OCI-M2 (cell line): Measurements from ENCODE around the gene ARPC4.
A peak's percentile ranks its signal among the peaks of the same experiment; 100 is the strongest.
"Not testable (repeated sequence)": the region's sequence is repeated elsewhere in the genome, so short reads cannot be mapped to it uniquely, and the experiment has no call there.

Experiments
- DNase-seq: peaks from one replicate; lab custom pipeline; 2025; ENCODE audit not compliant: unreplicated experiment; lab: John Stamatoyannopoulos, UW

Gene ARPC4

DNA sequence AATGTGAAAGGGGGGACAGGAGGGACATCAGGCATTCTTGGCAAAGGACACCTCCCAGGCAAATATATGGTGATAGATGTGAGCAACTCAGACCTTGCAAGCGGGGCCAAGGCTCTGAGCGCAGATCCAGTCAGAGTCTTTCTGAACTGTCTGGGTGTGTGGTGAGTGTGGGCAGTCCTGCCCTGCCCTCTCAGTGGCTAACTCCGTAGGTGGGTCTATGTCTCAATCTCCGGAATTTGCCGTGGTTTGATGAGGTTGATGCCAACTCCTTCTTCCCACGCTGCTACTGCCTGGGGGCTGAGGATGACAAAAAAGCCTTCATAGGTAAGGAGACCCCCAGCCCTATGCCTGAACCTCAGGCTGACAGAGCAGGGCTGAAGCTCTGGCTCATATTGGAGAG lies 24.6 kb downstream of the ARPC4 start:
- no peak for DNase-seq

DNA sequence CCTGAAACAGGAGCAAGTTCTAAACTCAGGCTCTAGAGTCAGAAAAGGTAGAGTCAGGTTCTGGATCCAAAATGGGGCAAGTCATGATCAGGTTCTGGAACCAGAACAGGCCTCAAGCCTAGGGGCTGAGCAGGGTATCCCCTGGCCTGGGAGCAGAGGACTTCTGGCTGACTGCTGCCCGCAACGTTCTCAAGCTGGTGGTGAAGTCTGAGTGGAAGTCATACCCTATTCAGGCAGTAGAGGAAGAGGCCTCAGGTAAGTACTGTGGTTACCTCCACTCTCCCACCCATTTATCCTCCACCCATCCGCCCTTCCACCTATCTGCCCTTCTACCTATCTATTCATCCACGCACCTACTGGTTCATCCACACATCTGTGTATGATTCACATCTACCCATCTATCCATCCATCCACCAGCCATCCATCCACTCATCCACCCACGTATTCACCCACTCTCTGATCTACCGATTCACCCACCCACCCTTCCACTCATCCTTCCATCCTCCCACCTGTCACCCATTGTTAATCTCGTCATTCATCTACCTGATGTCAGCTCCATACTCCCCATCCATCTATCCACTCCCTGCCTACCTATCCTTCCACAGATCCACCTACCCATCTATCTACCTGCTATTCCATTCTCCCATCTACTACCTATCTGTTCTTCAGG lies 25.9 kb downstream of the ARPC4 start:
- no peak for DNase-seq

DNA sequence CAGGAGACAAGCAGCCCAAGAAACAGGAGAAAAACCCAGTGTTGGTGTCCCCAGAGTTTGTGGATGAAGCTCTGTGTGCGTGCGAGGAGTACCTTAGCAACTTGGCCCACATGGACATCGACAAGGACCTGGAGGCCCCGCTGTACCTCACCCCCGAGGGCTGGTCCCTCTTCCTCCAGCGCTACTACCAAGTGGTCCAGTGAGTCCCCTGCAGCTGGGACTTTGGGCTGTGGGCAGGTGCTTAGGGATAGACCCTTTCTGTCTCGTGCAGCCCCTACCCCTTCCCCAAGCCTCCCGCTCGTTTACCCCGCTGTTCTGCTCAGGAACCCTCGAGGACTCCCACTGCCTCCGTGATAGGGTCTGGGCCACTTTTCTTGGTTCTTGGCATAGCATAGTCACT lies 27.7 kb downstream of the ARPC4 start:
- DNase-seq: no peak

DNA sequence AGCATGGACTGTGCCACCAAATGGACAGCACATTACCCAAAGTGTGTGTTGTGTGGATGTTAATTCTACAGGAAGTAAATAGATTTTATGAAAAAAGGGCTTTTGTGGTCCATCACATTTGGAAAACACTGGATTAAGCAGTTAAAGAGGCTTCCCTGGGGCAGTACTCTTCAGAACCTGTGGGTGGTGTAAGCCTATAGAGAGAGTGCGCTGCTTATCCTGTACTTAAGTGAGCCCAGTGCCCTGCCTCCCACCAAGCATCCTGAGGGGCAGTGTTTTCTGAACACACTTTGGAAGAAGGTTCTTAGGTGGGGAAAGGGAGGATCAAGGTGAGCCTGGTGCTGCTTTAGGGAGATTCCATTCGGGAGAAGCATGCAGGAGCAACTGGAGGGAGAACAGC lies 28.1 kb downstream of the ARPC4 start:
- DNase-seq: no peak

DNA sequence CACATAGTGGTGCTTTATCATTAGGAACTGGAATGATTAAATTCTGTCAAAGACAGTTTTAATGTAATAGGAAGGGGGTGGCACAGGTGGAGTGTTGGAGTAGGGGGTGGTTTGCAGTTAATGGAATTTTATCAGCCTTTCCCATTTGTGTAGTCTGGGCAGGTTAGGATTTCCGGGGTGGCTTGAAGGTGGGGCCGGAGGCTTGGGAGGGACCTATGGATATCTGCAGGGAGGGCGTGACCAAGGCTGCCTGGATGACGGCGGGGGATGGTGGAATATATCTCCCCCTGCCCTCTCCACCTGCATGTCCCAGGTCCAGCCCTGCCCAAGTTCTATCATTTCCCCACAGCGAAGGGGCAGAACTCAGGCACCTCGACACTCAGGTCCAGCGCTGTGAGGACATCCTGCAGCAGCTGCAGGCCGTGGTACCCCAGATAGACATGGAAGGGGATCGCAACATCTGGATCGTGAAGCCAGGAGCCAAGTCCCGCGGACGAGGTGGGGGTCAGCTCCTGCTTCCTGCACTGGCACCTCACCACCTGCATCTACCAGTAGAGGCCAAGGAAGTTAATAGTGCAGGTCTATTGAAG lies 32.7 kb downstream of the ARPC4 start:
- no peak for DNase-seq

DNA sequence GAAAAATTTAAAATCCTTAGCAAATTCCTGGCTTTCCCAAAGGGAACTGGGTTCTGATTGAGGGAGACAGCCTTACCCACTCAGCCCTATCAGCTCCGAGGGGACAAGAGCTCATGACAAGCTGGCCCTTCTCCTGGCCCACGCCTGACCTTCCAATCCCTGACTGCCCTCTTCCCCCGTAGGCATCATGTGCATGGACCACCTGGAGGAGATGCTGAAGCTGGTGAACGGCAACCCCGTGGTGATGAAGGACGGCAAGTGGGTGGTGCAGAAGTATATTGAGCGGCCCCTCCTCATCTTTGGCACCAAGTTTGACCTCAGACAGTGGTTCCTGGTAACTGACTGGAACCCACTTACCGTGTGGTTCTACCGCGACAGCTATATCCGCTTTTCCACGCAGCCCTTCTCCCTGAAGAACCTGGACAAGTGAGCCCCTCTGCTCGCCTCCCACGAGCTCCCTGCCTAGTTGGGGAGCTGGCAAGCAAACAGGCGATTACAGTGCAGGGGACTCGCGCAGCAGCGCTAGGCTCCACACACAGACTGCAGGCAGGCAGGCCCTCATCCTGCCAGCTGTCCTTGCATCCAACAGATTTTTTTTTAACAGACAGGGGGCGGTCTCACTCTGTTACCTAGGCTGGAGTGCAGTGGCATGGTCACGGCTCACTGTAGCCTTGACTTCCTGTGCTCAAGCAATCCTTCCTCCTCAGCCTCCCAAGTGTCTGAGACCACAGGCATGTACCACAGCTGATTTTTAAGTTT lies 34.1 kb downstream of the ARPC4 start:
- DNase-seq: no peak

DNA sequence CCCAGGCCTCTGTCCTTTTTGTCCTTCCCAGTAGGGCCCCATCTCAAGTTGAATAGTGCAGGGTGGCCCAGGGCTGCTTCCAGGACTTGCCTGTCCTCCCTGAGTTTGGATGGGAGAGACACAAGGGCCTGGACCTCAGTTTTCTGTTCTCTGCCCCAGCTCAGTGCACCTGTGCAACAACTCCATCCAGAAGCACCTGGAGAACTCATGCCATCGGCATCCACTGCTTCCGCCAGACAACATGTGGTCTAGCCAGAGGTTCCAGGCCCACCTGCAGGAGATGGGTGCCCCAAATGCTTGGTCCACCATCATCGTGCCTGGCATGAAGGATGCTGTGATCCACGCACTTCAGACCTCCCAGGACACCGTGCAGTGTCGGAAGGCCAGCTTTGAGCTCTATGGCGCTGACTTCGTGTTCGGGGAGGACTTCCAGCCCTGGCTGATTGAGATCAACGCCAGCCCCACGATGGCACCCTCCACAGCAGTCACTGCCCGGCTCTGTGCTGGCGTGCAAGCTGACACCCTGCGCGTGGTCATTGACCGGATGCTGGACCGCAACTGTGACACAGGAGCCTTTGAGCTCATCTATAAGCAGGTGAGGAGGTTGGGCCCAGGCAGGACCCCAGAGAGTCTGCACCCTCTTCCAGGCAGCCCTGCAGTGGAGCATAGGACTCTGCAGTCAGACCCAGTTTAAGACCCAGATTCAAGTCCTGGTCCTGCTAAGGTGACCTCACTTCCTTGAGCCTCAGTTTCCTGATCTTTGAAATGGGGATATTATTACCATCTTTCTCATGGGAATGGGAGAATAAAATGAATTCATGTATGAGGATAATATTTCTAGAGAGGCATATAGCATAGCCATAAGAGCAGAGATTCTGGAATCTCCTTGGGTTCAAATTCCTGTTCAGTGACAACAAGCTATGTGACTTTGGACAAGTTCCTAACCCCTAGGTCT lies 36.2 kb downstream of the ARPC4 start:
- DNase-seq: no peak

DNA sequence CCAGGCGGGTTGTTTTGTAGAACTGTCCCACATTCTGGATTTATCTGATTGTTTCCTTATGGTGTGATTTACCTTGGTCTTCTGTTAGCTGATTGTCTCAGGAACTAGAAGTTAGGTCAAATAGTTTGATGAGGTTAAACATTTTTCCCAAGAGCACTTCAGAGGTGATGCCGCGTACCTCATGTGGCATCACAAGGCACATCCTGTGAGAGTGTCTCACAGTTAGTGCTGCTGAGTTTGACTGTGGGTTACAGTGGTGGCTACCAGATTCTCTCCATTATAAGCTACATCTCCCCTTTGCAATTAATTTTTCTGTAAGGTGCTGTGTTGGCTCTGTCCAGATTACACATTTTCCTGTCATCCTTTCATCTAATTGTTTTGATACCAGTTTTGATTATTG lies 38.4 kb downstream of the ARPC4 start:
- DNase-seq: no peak

DNA sequence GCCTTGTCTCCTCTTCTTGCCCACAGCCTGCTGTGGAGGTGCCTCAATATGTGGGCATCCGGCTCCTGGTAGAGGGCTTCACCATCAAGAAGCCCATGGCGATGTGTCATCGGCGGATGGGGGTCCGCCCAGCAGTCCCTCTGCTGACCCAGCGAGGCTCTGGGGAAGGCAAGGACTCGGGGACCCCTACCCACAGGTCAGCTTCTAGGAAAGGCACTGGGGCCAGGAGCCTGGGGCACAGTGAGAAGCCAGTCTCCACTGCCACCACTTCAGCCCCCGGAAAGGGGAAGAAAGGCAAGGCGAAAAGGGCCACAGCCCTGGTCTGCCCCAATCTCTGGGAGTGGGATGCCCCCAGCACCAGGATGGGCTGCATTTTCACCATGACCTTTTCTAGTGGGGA lies 40.2 kb downstream of the ARPC4 start:
- DNase-seq: no peak

DNA sequence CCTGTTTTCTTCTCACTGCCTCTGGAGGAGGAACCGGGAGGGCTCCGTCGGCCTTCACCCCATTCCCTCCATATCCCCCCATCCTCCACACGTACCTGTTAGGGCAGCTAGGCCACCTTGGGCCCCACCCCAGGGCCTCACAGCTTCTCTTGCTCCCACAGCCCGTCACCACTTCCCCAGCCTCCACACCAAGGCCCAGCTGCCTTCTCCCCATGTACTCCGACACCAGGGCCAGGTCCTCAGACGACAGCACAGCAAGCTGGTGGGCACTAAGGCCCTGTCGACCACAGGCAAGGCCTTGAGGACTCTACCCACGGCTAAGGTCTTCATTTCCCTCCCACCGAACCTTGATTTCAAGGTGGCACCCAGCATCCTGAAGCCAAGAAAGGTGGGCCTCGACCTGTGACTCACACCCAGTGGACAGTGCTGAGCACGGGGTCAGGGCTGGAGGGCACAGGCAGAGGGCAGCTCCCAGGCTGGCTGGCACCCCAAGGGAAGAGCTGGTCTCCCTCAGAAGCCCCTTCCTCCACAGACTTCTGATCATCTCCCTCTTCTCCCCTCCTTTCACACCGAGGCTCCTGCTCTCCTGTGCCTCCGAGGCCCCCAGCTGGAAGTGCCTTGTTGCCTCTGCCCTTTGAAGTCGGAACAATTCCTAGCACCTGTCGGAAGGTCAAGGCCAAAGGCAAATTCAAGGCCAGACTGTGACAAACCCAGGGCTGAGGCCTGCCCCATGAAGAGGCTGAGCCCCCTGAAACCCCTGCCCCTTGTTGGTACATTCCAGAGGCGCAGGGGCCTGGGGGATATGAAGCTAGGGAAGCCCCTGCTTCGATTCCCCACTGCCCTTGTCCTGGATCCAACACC lies 41.9 kb downstream of the ARPC4 start:
- DNase-seq: no peak

DNA sequence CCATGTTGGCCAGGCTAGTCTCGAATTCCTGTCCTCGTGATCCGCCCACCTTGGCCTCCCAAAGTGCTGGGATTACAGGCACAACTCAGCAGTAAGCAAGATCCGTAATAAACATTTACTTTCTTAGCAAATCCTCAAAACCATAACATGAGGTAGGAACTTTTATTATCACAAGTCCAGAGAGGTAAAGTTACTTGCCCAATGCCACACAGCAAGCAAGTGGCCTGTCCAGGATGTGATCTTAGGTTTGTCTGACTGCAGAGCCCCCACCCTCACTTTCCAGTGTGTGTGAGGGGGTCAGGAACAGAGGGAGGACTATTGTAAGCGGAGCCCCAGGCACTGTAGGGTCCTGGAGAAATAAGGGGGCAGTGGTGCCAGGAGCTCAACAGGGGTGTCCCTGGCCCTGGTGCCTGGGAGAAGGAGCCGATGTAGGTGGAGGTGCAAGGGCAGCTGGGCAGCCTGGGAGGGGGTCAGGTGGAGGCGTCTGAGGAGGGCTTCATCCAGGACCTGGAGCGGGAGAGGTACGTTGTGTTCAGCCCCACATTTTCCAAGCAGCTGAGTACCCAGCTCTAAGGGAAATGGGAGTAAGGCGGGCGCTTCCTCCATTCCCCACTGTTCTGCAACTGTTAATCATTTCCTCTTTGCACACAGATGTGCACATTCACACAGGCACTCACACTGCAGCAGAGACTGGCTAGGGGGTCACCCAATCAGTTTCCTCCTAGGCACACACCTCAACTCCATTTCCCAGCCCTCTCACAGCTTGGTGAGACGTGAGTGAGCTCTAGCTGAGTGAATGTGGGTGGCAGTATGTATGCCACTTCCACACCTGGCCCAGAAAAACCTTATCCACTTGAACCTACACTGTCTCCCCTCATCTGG lies 45.1 kb downstream of the ARPC4 start:
- DNase-seq: no peak

DNA sequence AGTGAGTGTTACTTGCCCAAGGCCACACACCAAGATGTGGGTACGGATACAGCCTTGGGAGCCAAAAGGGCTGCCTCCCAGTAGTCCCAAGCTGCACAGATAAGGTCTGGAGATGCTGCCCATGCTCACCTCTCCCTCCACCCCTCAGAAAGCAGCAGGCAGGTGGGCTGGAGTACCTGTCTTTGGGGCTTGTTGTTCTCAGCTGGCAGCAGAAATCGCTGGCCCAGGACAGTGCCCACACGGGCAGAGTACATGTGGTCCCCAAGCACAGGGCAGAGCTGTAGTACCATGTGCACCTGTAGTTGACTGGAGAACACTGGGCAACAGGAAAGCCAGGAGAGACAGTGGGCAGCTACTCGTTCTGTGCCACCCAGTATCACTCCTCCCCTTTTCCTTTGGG lies 46.0 kb downstream of the ARPC4 start:
- DNase-seq: no peak

DNA sequence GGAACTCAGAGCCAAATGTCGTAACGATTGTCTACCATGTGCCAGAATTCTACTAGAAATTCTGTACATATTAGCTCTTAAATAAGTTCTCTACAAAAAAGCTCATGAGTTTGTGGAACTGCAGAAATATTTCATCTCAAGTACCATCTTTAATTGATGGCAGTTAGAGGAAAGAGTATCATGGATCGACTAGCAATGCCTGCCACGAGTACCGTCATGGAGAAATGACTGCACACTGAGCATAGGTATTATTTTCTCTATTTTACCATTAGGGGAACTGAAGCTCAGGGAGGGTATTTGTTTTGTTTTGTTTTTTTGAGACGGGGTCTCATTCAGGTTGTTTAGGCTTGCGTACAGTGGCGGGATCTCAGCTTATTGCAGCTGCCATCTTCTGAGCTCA lies 48.1 kb downstream of the ARPC4 start:
- DNase-seq: no peak

DNA sequence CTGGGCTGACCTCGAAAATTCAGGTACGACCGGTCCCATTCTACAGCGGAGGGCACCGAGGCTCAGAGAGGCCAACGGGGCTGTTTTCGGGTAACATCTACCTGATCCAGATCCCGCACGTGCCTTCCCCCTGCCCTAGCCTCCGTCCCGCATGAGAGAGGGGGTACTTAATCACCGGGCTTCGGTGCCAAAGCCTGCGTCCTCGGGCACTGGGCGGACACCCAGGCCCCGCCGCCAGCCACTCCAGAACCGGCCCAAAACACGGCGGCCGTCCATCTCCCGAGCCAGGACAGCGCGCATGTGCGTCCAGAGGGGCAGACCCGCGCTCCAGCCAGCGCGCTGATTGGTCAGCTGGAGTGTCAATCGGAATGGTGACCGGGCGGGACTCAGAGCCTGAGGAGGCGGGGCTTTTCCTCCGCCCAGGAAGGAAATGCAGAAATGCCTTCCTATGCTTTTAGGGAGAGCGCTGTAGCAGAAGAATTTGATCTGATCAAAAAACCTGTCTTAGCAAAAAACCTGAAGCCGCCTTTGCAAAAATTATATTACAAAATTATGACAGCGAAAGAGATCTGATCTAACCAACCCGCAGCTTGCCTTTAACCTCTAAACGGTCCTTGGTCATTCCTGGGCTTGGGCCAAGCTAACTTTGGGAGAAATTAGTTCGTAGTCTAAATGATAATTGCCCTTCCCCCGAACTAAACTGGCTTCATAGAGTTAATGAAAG lies 51.0 kb downstream of the ARPC4 start, which contains the start of gene RPUSD3:
Gene RPUSD3, minus strand, starts transcription at position 294 of the 724 bp plus-strand sequence. Its CDS starts 18 bp downstream, at position 276.
- DNase-seq: peak; percentile 44

DNA sequence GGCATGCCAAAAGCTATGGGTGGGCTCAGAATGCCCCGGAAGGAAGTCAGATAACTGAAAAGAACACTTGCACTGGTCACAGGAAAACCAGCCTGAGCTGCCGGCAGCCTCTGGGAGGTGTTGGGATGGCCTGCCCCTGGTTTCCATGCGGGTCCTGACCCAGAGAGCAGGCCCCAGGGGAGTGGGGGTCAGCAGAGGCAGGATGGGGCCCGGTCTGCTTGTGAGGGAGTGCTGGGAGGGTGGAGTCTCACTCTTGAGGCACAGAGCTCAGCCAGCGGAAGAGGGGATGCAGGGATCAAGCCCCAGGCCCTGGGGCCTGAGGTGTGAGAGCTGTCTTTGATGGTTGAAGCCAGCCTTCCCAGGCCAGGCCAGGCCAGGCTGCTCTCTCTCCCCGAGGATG lies 53.3 kb downstream of the ARPC4 start:
- DNase-seq: no peak

DNA sequence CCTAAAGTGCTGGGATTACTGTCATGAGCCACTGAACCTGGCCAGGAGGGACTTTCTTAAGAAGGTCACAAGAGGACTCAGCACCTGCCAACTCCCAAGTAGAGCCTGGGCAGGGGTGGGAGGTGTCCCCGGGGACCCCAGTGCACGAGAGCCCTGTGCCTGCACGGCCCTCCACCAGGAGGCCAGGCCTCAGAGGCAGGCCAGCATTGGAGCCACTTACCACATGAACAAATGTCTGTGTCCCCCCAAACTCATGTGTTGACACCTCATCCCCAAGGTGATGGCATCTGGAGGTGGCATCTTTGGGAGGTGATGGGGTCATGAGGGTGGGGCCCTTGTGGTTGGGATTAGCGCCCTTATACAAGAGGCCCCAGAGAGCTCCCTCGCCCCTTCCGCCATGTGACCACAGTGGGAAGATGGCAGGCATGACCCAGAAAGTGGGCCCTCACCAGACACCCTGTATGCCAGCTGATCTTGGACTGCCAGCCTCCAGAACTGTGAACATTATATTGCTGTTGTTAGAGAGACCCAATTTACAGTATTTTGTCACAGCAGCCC lies 54.1 kb downstream of the ARPC4 start:
- DNase-seq: no peak

DNA sequence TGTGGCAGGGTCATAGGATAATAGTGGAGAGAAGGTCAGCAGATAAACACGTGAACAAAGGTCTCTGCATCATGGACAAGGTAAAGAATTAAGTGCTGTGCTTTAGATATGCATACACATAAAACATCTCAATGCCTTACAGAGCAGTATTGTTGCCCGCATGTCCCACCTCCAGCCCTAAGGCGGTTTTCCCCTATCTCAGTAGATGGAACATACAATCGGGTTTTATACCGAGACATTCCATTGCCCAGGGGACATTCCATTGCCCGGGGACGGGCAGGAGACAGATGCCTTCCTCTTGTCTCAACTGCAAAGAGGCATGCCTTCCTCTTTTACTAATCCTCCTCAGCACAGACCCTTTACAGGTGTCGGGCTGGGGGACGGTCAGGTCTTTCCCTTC lies 55.0 kb downstream of the ARPC4 start:
- not testable (repeated sequence) for DNase-seq

DNA sequence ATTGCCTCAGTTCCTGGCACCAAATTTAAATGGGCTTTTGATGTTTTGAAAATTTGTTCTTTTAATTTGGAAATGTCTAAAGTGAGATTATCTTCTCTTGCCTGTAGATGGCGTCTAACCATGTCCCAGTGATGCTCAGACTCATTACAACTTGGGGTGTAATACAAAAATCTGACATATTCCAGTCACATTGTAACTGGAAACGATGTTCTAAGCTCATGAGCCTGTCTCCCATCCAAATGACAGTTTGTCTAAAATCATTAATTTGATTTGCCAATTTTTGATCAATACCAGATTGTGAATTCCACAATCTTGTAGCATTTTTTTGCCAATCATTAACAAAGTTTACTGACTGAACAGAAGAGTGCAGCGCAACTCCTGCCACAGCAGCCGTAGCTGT lies 56.0 kb downstream of the ARPC4 start:
- not testable (repeated sequence) for DNase-seq
